ENCODE data around the gene ABCG5. TPM values are rescaled to one million over a fixed set of nuclear protein-coding genes. Genes with fewer than 3 reads are reported as not detected.

ABCG5 gene
- total and polyA plus RNA-seq, 2 donors, result not detected

GRCh38 chr2:43778233-43778632 is 60.4 kb downstream of the ABCG5 start:
- Histone ChIP-seq H3K36me3 (ENCODE audit: insufficient read depth) (no peaks in the 10 kb centered on the region), H3K27ac (ENCODE audit: low read depth) (no peak overlapping the region), H3K4me1 (ENCODE audit: insufficient read depth) (no peaks in the 10 kb centered on the region), H3K4me3 (ENCODE audit: low read depth, low read length) (no peak overlapping the region)
- no peak for DNase-seq (ENCODE audit: extremely low spot score)
- 88% methylated on average over 8 of the region's 8 CpGs for WGBS

- 96% methylated on average over 8 of the region's 8 CpGs for WGBS
- Histone ChIP-seq H3K36me3 (ENCODE audit: insufficient read depth) (no peaks in the 10 kb centered on the region), H3K4me3 (ENCODE audit: low read depth, low read length) (no peak overlapping the region), H3K27ac (ENCODE audit: low read depth) (no peak overlapping the region), H3K4me1 (ENCODE audit: insufficient read depth) (no peaks in the 10 kb centered on the region)
- DNase-seq (ENCODE audit: extremely low spot score), result no peak
Measured at GRCh38 chr2:43777306-43777926, 61.2 kb downstream of the ABCG5 start.

GRCh38 chr2:43776324-43776723 is 62.3 kb downstream of the ABCG5 start:
- WGBS, result 68% methylated on average over 1 of the region's 1 CpG
- Histone ChIP-seq H3K36me3 (ENCODE audit: insufficient read depth) (no peaks in the 10 kb centered on the region), H3K4me3 (ENCODE audit: low read depth, low read length) (no peak overlapping the region), H3K4me1 (ENCODE audit: insufficient read depth) (no peaks in the 10 kb centered on the region), H3K27ac (ENCODE audit: low read depth) (no peak overlapping the region)
- no peak for DNase-seq (ENCODE audit: extremely low spot score)

GRCh38 chr2:43774617-43775016 is 64.0 kb downstream of the ABCG5 start:
- H3K27ac ChIP-seq (ENCODE audit: low read depth), result no peak overlapping the region
- no peak for DNase-seq (ENCODE audit: extremely low spot score)

GRCh38 chr2:43773876-43774613 is 64.6 kb downstream of the ABCG5 start, which contains the start of gene DYNC2LI1:
DYNC2LI1 (plus strand) TSS chr2:43774039; CDS start chr2:43774139, 100 bp downstream.
- Histone ChIP-seq H3K4me1 (ENCODE audit: insufficient read depth) (no peaks in the 10 kb centered on the region), H3K4me3 (ENCODE audit: low read depth, low read length) (peak within 1 kb of the TSS; percentile 72), H3K36me3 (ENCODE audit: insufficient read depth) (no peaks in the 10 kb centered on the region), H3K27ac (ENCODE audit: low read depth) (peak within 1 kb of the TSS; percentile 75)
- peak; percentile 86 for DNase-seq (ENCODE audit: extremely low spot score)
- under 1% methylated on average over 31 of the region's 31 CpGs for WGBS

More at GRCh38 chr2:43774617-43775016, 64.0 kb downstream of the ABCG5 start:
- 30% methylated on average over 7 of the region's 7 CpGs for WGBS
- H3K36me3 ChIP-seq (ENCODE audit: insufficient read depth), result no peaks in the 10 kb centered on the region
- peak overlapping the region; percentile 72 for H3K4me3 ChIP-seq (ENCODE audit: low read depth, low read length)
- no peaks in the 10 kb centered on the region for H3K4me1 ChIP-seq (ENCODE audit: insufficient read depth)

GRCh38 chr2:43766006-43766405 is 72.6 kb downstream of the ABCG5 start:
- DNase-seq (ENCODE audit: extremely low spot score), result no peak
- H3K27ac ChIP-seq (ENCODE audit: low read depth), result no peak overlapping the region
- no peak overlapping the region for H3K4me3 ChIP-seq (ENCODE audit: low read depth, low read length)
- 95% methylated on average over 4 of the region's 4 CpGs for WGBS
- no peaks in the 10 kb centered on the region for H3K4me1 ChIP-seq (ENCODE audit: insufficient read depth)
- H3K36me3 ChIP-seq (ENCODE audit: insufficient read depth), result no peaks in the 10 kb centered on the region

- H3K4me3 ChIP-seq (ENCODE audit: low read depth, low read length), result no peak overlapping the region
- H3K4me1 ChIP-seq (ENCODE audit: insufficient read depth), result no peaks in the 10 kb centered on the region
- no peaks in the 10 kb centered on the region for H3K36me3 ChIP-seq (ENCODE audit: insufficient read depth)
- 25% methylated on average over 1 of the region's 1 CpG for WGBS
- H3K27ac ChIP-seq (ENCODE audit: low read depth), result no peak overlapping the region
- DNase-seq (ENCODE audit: extremely low spot score), result no peak
Measured at GRCh38 chr2:43764086-43764705, 74.4 kb downstream of the ABCG5 start.

GRCh38 chr2:43763091-43763490 is 75.5 kb downstream of the ABCG5 start:
- Histone ChIP-seq H3K4me1 (ENCODE audit: insufficient read depth) (no peaks in the 10 kb centered on the region), H3K36me3 (ENCODE audit: insufficient read depth) (no peaks in the 10 kb centered on the region), H3K4me3 (ENCODE audit: low read depth, low read length) (no peak overlapping the region), H3K27ac (ENCODE audit: low read depth) (no peak overlapping the region)
- no peak for DNase-seq (ENCODE audit: extremely low spot score)
- 92% methylated on average over 2 of the region's 2 CpGs for WGBS

Small RNAs within 50 kb of the gene (small RNA-seq; reads per million reads assigned to genes)
- not detected for gene RN7SKP66

Other genes starting within 250 kb of the ABCG5 start
- 71.6 TPM for gene THADA, start 242.8 kb downstream of the ABCG5 start, total RNA-seq
- gene THADA, start 242.8 kb downstream of the ABCG5 start, polyA plus RNA-seq, result 12.2 TPM
- gene PLEKHH2, start 201.6 kb downstream of the ABCG5 start, total RNA-seq, result 53.6 TPM
- gene PLEKHH2, start 201.6 kb downstream of the ABCG5 start, polyA plus RNA-seq, result 7.0 TPM
- gene C1GALT1C1L, start 162.4 kb downstream of the ABCG5 start, total RNA-seq, result 2.2 TPM
- gene C1GALT1C1L, start 162.4 kb downstream of the ABCG5 start, polyA plus RNA-seq, result 2.9 TPM
- gene DYNC2LI1, start 64.8 kb downstream of the ABCG5 start, total RNA-seq, result 70.8 TPM
- gene DYNC2LI1, start 64.8 kb downstream of the ABCG5 start, polyA plus RNA-seq, result 11.8 TPM
- gene ABCG8, start 132 bp upstream of the ABCG5 start, total RNA-seq, result not detected
- gene ABCG8, start 132 bp upstream of the ABCG5 start, polyA plus RNA-seq, result 0.01 TPM
- gene LRPPRC, start 157.2 kb upstream of the ABCG5 start, total RNA-seq, result 87.6 TPM
- gene LRPPRC, start 157.2 kb upstream of the ABCG5 start, polyA plus RNA-seq, result 41.5 TPM

Measured in urinary bladder (tissue), 4 donors.